HL-60 (cell line): ENCODE data around the gene CDS2.

ENCODE experiments used
- CTCF ChIP-seq: IDR thresholded peaks from one replicate; pipeline ENCODE4 v1.5.1; 2011; ENCODE audit warnings: low read length, control low read depth, inconsistent platforms; ENCODE audit not compliant: insufficient read depth
- POLR2AphosphoS5 ChIP-seq: IDR thresholded peaks from 2 replicates; pipeline ENCODE4 v1.6.1; 2012; ENCODE audit warnings: low read depth

- TF ChIP-seq CTCF (no peak), POLR2AphosphoS5 (no peak)
Measured at GRCh38 chr20:5164645-5165625, 38.1 kb downstream of the CDS2 start.
